Astrocyte (in vitro differentiated cells and primary cell): Measurements from ENCODE around the gene FAM83C.

Experiments used
- EZH2 ChIP-seq: IDR thresholded peaks from 2 replicates; pipeline ENCODE4 v1.6.1; 2012; ENCODE audit warnings: mild to moderate bottlenecking, low read length, inconsistent platforms; ENCODE audit not compliant: insufficient read depth
- TF ChIP-seq, protein P1 (sequence below): IDR thresholded peaks from 2 replicates; pipeline ENCODE4 v1.5.1; 2011; ENCODE audit warnings: low read depth, mild to moderate bottlenecking, inconsistent platforms, low read length, moderate library complexity; ENCODE audit not compliant: insufficient read depth

DNA sequence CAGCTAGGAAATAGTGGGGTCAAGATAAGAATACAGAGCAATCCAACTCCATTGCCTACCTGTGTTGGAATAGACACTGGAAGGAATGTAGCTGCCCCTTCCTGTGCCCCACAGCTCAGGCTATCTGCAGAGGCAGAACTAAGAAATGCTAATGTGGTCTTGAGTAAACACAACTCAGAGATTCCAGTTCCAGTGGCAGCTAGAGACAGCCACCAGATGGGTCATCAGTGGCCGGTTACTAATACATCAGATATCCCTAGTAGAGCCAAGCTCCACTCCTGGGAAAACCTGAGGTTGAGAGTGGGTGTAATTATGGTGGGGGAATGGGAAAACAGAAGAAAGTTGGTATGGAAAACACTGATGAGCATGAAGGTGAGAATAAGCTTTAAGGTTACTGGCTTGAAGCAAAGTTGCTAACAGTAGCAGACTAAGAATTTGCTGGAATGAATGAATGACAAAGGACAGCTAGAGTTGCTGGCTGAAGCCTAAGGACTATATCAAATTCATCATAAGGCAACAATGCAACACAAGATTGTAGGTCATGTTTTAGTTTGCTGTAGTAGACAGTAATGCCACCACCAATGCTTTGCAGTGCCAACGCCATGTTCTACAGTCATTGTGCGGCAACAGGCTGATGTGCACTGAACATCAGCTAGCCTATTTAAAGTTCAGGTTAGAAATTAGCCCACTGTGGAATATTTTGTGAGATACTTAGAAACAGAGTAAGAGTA, 28.3 kb upstream of the FAM83C start:
- TF ChIP-seq, protein P1, sequence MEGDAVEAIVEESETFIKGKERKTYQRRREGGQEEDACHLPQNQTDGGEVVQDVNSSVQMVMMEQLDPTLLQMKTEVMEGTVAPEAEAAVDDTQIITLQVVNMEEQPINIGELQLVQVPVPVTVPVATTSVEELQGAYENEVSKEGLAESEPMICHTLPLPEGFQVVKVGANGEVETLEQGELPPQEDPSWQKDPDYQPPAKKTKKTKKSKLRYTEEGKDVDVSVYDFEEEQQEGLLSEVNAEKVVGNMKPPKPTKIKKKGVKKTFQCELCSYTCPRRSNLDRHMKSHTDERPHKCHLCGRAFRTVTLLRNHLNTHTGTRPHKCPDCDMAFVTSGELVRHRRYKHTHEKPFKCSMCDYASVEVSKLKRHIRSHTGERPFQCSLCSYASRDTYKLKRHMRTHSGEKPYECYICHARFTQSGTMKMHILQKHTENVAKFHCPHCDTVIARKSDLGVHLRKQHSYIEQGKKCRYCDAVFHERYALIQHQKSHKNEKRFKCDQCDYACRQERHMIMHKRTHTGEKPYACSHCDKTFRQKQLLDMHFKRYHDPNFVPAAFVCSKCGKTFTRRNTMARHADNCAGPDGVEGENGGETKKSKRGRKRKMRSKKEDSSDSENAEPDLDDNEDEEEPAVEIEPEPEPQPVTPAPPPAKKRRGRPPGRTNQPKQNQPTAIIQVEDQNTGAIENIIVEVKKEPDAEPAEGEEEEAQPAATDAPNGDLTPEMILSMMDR = no peak
- TF ChIP-seq EZH2 = no peak
